HG02973 (cell line): Measurements from ENCODE around the gene UBE2D2.

Experiments used
- ATAC-seq: cut with Tn5 transposase; IDR thresholded peaks from one replicate; pipeline ENCODE4 v1.9.1; 2021; ENCODE audit warnings: moderate library complexity; ENCODE audit not compliant: unreplicated experiment

Gene UBE2D2

DNA sequence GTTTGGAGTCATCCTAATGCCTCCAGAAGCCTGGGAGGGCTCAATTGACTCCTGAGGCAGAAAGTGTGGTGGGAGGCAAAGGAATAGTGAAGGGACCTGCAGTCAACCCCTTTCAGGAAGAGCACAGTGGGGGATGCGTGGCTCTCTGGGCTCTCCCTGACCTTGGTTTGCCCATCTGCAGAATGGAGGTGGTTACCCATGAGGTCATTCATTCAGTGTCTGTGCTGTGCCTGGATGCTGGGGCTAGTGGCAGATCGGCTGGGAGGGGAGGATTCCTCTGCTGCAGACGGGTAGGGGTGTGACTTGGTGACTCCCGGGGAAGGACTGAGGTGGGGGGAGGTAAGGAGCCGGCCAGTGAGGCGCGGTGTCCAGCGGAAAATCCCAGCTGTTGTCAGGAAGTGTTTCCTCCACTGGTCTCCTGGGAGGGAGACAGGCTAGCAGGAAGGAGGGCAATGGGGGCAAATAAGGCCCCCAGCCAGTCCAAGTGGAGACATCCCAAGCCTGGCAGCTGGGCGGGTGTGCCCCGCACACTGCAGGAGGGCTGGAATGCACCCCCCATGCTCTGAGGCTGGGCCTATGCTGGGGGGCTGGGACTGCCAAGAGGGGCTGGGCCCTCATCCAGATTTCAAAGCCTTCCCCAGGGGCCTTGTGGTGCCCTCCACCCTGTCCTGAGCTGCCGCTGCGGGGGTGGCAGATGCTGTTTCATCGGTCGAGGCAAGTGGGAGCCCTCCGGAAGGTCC lies 98.0 kb downstream of the UBE2D2 start:
- no peak for ATAC-seq

DNA sequence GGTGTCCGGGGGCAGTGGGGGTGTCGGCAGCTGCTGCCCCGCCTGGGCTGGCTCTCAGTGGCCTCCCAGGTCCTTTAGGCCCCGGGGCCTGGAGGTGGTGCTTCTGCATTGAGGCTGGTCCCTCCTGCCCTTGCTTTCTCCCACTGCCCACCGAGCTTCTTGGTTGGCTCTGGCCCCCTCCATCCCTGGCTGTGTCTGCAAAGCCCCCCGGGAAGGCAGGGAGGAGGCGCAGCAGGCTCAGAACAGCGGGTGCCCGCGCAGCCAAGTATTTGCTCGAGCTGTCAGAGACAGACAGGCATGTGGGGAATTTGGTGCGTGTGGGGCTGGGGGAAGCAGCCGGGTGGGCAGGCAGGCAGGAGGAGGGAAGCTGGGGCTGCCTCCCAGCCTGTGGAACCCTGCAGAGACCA lies 98.6 kb downstream of the UBE2D2 start:
- no peak for ATAC-seq

DNA sequence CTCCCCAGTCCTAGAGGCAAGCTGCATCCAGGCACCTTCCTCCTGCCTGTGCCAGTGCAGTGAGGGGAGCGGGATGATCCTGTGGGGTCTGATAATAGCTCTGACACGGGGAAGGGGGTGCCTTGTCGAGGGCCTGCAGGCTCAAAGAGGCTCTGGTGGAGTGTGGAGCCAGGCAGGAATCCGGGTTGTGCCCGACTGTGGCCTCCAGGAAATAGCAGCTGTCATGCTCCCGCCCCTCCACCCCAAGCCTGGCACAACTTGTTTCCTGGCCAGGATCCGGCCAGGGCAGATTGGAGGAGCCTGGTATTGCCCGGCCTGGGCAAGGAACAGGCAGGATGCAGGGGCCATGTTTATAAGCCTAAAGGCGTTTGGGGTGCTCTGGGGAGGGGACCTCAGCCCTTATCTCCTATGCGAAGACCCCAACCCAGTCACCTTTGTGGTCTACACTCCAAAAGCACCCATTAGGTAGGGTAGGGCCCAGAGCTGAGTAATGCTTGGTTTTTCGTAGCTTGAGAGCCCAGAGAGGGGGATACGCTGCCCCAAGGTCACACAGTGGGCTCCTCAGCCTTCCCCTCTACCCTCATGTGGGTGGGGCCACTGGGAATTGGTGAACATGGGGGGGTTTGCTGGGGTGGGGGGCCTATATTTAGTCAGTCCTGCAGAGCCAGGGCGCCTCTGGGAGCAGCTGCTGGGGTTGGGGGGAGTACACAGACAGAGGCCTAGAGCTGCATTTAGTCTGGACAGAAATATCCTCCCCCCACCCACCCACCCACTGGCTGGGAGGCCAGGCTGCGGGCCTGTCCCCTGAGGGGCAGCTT lies 99.2 kb downstream of the UBE2D2 start:
- ATAC-seq, result no peak

DNA sequence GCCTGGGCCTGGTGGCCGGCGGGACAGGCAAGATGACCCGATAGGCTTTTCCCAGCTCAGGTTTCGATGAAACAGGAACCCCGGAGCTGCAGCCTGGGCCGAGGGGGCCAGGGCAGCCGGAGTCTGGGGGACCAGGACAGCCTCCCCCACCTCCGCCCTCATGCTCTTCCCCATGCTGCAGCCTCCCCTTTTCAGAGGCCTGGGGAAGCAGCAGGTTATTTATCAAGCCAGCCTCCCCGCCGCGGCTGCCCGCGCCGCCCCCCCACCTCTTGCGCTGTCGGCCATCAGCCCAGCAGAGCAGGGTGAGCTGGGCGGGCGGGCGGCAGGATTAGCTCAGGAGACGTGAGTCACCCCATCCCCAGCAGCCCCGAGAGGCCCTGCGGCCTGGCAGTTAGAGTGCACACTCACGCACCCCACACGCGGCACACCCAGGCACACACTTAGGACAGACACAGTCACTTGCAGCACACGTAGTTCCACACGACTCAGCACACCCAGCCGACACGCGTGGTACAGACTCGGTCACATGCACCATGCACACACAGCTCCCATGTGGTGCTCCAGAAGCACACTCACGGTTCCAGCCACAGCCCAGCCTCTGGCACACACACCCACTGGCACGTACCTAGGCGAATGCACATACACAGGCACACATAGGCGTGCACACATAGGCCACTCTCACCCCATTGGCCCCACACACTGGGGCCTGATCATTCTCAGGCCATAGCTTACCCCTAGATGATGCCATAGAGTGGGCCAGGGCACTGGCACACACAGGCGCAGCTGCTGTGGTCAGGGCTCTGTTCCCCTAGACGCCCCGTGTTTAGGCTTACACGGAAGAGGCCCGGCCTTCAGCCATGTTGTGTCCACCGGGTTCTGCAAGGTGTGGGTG lies 100.0 kb downstream of the UBE2D2 start:
- no peak for ATAC-seq

DNA sequence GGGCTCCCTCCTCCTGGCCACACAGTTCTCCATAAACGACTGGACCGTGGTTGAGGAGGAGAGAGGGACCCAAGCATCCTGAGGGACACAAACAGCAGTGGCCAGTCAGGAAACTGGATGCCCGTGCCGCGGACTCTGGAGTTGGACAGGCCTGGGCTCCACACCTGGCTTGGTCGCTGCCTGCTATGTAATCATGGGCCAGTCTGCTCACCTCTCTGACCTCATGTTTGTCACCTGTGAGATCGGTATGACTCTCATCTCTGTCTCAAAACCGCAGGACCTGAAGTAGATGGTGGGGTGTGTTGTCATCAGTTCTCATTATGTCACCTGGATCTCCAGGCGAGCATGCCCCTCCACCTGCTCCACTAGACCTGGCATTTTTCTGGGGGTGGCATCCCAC lies 101.5 kb downstream of the UBE2D2 start:
- peak; percentile 25 for ATAC-seq

DNA sequence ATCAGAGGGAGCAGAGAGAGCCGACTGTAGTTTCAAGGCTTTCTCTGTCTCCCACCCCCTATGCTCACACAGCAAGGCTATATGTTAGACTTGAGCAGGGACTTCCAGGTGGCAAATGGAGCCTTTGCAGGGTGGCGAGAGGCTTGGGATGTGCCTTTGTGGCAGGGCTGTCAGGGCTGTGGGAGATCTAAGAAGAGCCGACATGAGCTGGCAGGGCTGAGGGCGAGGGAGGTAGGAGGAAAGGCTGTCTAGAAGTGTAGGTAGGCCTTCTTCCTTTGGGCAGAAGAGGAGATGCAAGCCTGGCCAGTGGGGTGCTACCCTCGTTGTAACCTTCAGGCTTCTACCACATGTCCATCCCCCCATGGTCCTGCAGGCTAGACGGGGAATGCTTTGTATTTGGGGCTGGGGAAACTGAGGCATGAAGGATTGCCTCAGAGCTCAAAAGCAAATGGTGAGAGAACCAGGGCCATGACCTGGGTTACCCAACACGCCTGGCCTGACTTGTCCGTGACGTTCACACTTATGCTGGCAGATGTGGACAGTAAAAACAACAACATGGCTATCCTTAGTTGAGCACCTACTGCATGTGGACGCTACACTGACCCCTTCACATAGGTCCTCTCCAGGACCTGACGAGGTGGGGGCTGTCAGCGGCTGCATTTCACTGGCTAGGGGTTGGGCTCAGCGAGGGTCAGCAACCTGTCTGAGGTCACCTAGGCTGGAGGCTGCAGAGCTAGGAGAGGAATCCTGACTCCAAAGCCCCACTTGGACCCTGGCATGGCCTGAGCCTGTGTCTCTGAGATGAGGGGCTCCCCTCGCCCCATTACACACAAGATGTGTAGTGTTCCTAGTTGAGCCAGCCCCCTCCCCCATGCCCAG lies 102.3 kb downstream of the UBE2D2 start:
- no peak for ATAC-seq

DNA sequence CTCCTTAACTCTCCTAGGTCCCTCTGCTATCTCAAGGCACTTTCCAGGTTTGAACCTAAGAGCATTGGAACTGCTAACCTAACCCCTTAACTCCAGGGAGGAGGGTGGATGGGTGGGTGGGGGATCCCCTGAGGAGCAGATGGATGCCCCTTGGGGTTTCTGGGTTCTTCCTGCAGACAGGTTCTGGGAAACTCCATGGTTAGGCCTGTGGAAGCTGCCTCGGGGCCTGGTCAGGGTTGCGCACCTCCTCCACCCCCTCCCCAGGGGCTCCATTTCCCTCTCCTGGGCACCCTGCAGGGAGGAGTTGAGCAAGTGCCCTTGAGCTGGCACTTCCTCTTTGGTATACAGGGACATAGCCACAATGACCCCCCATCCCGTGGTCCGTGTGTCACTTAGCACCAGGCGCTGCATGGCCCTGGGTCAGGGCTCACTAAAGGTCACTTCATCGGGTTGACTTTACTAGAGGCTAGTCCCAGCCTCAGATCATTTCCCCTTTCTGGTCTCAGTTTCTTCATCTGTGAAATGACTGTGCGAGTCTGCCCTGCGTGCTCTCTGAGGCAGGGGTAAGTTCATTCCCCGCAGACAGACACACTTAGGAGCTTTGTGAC lies 103.1 kb downstream of the UBE2D2 start:
- ATAC-seq, result peak; percentile 39

DNA sequence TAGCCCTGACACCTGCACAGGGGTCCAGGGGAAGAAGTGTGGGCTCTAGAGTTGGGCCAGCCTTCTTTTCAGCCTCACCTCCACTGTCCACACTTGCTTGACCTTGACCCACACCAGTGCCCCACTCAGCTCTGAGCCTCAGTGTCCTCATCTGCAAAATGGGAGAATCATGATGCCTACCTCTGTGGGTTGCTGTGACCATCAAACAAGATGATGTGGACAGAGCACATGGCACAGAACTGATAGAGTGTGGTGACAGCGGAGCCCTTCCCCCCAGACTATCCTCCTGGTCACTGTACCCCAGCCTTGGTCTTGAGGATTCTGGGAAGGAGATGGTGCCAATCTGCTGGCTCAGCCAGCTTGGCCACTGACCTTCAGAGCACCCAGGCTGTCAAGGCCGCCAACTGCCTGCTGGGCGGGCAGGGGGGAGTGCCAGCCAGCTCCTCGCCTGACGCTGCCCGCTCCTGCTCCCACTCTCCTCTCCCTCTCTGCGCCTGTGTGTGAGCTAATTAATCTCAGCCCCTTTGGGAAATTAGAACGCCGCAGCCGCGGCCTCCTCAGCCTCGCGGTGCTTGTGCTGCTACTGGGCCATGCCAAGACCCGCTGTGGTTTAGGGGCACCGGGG lies 103.7 kb downstream of the UBE2D2 start:
- no peak for ATAC-seq

DNA sequence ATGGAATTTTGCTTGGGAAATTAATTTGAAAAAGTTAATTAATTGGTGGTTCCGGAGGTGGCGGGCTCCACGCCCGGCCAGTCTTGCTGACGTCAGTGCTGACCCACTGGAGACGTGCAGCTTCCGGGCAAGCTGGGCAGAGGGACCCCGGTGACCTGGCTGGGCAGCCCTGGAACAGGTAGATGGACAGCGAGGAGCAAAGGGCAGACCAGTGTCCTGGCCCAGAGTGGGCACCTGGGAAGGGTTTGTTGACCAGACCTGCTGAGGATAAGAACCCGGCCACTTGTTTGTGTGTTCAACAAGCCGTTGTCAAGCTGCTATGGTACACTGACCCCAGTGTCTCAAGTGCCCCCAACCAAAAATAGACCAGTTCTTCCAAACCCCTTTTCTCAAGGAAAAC lies 104.5 kb downstream of the UBE2D2 start:
- no peak for ATAC-seq

DNA sequence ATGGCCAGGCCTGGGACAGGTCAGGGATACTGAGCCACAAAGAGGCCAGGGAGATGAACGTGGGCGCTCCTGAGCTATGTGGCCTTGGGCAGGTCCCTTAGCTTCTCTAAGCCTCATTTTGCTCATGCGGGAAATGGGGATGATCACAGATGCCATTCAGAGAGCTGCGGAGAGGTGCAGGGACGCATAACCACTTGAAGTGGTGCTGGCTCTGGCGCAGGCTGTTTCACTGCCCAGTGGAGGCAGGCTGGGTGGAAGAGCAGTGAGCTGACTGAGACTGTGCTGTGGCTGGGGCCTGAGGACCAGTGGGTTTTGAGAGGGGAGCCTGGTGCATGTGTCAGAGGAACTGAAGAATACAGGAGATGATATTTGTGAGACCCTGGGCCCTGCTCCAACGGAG lies 105.4 kb downstream of the UBE2D2 start:
- ATAC-seq, result no peak

DNA sequence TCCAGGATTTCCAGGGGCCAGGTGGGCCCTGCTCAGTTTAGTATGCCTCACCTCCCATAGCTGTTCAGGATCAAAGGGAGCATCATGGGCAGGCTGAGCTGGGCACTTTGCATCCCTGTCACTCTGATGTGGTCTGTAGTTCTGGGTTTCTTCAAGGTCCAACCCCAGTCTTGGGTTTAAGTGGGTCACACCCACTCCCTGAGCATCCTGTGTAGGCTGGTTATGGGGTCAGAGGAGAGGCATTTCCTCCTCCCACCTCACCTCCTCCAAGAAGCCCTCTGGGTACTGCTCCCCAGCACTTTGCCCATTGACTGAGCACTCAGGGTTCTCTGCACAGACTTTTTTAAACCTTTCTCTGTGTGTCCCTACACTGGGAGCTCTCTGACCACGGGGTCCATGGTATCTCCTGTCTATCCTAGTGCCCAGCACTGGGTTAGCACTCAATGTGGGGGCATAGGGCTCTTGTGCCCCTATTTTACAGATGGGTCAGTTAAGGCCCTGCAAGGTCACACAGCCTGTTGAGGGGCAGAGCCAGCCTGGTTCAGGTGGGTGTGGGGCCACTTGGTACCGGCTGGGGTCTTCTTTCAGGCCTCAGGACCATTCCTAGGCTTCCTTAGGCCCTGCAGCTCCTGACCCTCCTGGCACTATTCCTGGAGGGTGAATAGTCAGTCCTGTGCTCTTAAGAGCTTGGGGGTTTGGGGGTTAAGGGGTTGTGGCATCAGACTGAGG lies 106.0 kb downstream of the UBE2D2 start:
- ATAC-seq, result no peak

DNA sequence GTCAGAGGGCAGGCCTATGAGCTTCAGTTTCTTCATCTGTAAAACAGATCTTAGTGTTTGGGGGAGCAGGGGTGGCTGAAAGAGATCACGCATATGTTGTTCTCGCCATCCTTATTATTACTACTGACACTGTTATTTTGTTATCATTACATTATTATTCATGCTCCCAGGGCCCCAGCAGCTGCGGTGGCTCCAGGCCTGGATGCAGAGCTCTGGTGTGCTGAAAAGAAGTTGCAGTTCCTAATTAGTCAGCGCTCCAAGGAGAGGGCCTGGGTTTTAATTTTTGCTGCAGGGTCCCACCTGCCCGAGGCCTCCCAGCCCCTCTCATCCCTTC lies 106.6 kb downstream of the UBE2D2 start:
- no peak for ATAC-seq

DNA sequence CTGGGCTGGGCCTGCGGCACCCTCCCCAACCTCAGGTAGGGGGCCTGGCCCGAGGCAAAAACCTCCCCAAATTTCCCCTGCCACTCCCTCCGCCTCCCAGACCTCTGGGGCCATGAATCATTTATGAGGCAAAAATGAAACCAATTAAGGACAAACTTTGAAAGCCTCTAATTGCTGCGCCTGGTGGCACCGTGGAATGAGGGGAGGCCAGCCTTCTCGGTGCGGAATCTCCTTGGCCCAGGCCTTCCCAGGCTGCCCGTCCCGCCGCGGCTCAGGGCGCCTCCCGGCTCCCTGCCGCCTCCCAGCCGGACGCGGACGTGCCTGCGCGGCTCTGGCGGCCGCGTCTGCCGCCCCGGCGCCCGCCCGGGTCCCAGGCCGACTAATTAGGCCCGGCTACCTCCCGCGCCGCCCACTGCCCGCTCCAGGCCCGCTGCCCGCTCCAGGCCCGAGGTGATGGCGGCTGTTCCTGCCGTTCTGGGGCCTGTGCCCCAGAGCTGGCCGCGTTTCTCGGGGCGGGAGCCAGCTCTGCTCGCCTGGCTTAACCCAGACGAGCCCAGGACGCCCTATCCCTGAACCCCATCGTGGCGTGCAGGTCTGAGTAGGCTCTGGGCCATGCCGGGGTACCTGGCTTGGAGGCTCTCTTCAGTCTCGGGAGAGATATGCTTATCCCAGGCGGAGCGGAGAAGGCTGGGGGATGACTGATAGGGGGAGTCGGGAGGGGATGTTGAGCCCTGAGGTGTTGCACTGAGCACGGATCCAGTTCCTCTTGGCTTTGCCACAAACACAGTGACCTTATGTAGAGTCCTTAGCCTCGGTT lies 107.1 kb downstream of the UBE2D2 start:
- ATAC-seq, result no peak

DNA sequence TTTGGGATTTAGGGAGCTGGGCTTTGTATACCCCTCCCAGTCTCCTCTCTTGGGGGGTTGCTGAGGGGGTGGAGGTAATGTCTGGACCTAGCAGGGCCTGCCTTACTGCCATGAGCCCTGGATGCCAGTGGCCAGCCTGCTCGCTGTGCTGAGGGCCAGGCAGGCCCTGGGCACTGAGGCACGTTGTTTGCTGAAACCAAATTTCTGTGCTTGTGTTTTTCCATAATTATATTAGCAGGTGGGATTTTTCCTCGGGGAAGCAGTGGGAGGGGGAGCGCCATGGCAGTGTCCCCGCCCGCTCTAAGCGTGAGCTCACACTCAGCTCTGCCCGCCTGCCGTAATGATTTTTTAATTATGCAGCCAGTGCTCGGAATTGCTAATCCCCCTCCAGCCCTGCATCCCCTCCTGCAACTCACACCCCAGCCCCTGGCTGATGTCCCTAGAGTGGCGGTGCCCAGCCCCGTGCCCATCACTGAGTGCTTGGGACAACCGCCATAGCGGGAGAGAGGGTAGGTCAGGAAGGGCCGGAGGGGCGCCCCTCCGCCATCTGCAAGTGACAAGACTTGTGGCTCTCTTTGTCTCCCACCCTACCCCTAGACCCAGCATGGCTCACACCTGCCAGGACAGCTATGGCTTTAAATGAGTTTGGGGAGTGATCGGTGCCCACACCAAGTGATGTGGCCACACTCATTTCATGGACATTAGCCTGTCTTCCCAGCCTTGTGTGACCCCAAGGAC lies 108.0 kb downstream of the UBE2D2 start:
- ATAC-seq, result no peak

DNA sequence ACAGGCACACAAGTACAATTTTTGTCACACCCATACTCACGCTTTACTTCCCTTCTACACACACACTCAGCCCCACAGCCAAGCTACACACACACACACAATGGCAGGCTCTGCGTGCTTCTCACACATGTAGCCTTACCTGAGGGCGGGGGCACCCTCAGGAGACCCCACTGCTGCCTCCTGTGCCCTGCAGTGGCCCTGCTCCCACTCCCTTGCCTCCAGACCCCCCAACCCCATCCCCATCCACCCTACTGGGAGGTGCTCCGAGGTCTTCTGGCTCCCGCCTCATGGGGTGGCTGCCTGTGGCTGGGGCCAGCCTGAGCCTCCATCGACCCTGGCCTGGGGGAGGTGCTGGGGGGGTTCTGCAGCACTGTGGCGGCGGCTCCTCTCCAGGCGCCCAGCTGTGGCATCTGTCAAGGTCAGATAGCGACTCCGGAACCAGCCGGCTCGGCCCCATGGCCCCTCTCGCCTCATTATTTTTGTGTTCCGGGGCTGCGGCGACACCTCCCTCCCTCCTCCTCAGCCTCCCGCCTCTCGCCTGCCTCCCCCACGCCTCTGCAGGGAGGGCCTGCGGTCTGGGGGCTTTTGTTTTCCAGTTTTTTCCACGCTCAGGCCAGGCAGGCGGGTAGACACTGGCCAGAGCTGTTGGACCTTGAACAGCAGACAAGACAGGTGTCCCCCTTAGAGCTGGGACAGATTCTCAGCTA lies 108.7 kb downstream of the UBE2D2 start:
- ATAC-seq, result peak; percentile 12

DNA sequence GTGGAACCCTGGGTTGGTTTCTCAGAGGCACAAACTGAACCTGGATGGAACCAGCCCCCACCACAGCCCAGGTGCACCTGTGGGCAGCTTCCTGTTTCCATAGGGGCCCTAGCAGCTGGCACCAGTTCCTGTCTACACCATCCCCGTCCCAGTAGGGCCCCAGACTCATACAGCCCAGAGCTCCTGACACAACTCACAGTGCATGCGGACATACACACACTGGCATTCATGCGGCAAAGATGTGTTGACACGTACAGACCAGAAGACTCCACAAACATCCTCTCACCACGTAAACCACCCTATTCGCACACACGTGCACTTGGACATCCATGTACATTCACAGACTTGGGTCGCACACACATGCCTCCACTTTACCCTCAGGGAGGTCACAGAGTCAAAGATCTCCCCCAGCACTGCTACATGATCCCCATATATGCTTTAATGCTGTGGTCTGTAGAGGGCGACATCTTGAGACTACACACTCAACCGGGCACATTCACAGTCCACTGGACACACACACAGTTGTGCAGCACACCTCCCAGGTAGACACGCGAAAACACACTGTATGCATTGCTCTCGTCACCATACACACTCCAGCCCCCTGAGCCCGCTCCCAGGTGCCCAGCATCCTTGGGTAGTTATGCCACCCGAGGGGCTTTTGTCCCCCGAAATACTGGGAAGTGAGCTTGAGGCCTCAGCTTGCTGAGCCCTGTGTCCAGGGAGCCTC lies 109.4 kb downstream of the UBE2D2 start:
- peak; percentile 36 for ATAC-seq
